WERI-Rb-1 (cell line): ENCODE measurements around the gene ATP1B3.

Source experiments
- DNase-seq: peaks from one replicate; pipeline ENCODE4 v3.0.0-alpha.2; 2020
- H3K27ac ChIP-seq: fragments of 250-450 bp; sonication (Bioruptor Pico); 2 replicates; pipeline ENCODE4 v1.5.1; 2020; ENCODE audit warnings: mild to moderate bottlenecking, moderate library complexity
- H3K27me3 ChIP-seq: fragments of 250-450 bp; sonication (Bioruptor Pico); 2 replicates; pipeline ENCODE4 v1.5.1; 2021; ENCODE audit warnings: mild to moderate bottlenecking, low read depth, moderate library complexity; ENCODE audit not compliant: insufficient read depth, severe bottlenecking
- H3K36me3 ChIP-seq: fragments of 250-450 bp; sonication (Bioruptor Pico); 2 replicates; pipeline ENCODE4 v1.5.1; 2020; ENCODE audit warnings: mild to moderate bottlenecking, moderate library complexity
- H3K4me3 ChIP-seq: 2 replicates; pipeline ENCODE4 v1.5.1; 2011; ENCODE audit warnings: low read depth, mild to moderate bottlenecking, control low read depth, low read length
- H3K9me3 ChIP-seq: fragments of 250-450 bp; sonication (Bioruptor Pico); 2 replicates; pipeline ENCODE4 v1.5.1; 2021; ENCODE audit warnings: mild to moderate bottlenecking, moderate library complexity; ENCODE audit not compliant: severe bottlenecking
- CTCF ChIP-seq: IDR thresholded peaks from 2 replicates; pipeline ENCODE4 v1.5.1; 2011; ENCODE audit warnings: low read depth, mild to moderate bottlenecking, control low read depth, inconsistent platforms, low read length

The ATP1B3 gene

GRCh38 chr3:141894524-141895176 is 18.2 kb downstream of the ATP1B3 start:
- Histone ChIP-seq H3K27ac (no peak overlapping the region), H3K4me3 (no peak overlapping the region), H3K27me3 (no peaks in the 10 kb centered on the region), H3K9me3 (no peaks in the 10 kb centered on the region), H3K36me3 (peaks cover 5% of the 10 kb centered on the region; the same call in 1 of the 2 replicates)
- DNase-seq = no peak
- no peak for TF ChIP-seq CTCF

- Histone ChIP-seq H3K9me3 (no peaks in the 10 kb centered on the region), H3K27ac (no peak overlapping the region), H3K36me3 (peaks cover 5% of the 10 kb centered on the region; the same call in 1 of the 2 replicates), H3K27me3 (no peaks in the 10 kb centered on the region), H3K4me3 (no peak overlapping the region)
- no peak for TF ChIP-seq CTCF
- DNase-seq = no peak
Measured at GRCh38 chr3:141895731-141896130, 19.3 kb downstream of the ATP1B3 start.

GRCh38 chr3:141898908-141899307 is 22.5 kb downstream of the ATP1B3 start:
- H3K27me3 ChIP-seq = no peaks in the 10 kb centered on the region
- DNase-seq = no peak
- no peak overlapping the region for H3K4me3 ChIP-seq
- peaks cover 5% of the 10 kb centered on the region; the same call in 1 of the 2 replicates for H3K36me3 ChIP-seq
- TF ChIP-seq CTCF = no peak
- H3K27ac ChIP-seq = no peak overlapping the region
- H3K9me3 ChIP-seq = no peaks in the 10 kb centered on the region

GRCh38 chr3:141900343-141900742 is 23.9 kb downstream of the ATP1B3 start:
- peaks cover 8% of the 10 kb centered on the region for H3K36me3 ChIP-seq
- DNase-seq = no peak
- no peak for TF ChIP-seq CTCF
- H3K9me3 ChIP-seq = no peaks in the 10 kb centered on the region
- H3K27me3 ChIP-seq = no peaks in the 10 kb centered on the region
- H3K4me3 ChIP-seq = no peak overlapping the region
- no peak overlapping the region for H3K27ac ChIP-seq

GRCh38 chr3:141901914-141902313 is 25.5 kb downstream of the ATP1B3 start:
- Histone ChIP-seq H3K27ac (no peak overlapping the region), H3K36me3 (peaks cover 16% of the 10 kb centered on the region), H3K9me3 (no peaks in the 10 kb centered on the region), H3K4me3 (no peak overlapping the region), H3K27me3 (no peaks in the 10 kb centered on the region)
- no peak for TF ChIP-seq CTCF
- no peak for DNase-seq

- H3K4me3 ChIP-seq = no peak overlapping the region
- no peak for DNase-seq
- H3K9me3 ChIP-seq = no peaks in the 10 kb centered on the region
- H3K27me3 ChIP-seq = no peaks in the 10 kb centered on the region
- peaks cover 23% of the 10 kb centered on the region for H3K36me3 ChIP-seq
- no peak for TF ChIP-seq CTCF
- H3K27ac ChIP-seq = no peak overlapping the region
Measured at GRCh38 chr3:141904203-141904602, 27.8 kb downstream of the ATP1B3 start.
